Mesenteric fat pad (tissue), 1 donor: ENCODE results near the gene WFIKKN2. TPM values are rescaled to one million over a fixed set of nuclear protein-coding genes. Genes with fewer than 3 reads are reported as not detected.

Experiments
- DNase-seq: peaks from one replicate; pipeline ENCODE4 v3.0.0-alpha.2; 2020; ENCODE audit warnings: low spot score
- total RNA-seq: library from RNA; stranded (reverse); fragmentation: NEBNext Ultra II Directional; extraction: Animal tissue kit (Norgen Biotek cat#: 25700); gene quantifications from one replicate; pipeline ENCODE4 v1.2.1, GENCODE V29; 2021
- donor health status: DM: yes; HTN: yes; CAD: no.

WFIKKN2 gene
- total RNA-seq, 1 donor from 2014 or later = 0.16 TPM

GRCh38 chr17:50808413-50808812, 27.0 kb upstream of the WFIKKN2 start:
- DNase-seq = no peak

- DNase-seq = no peak
These were observed 26.5 kb upstream of the WFIKKN2 start for GRCh38 chr17:50808888-50809287.

GRCh38 chr17:50813583-50813982, 21.8 kb upstream of the WFIKKN2 start:
- DNase-seq = no peak

GRCh38 chr17:50815400-50815799, 20.0 kb upstream of the WFIKKN2 start:
- DNase-seq = no peak

- DNase-seq = no peak
These were observed 19.1 kb upstream of the WFIKKN2 start for GRCh38 chr17:50816271-50816670.

- no peak for DNase-seq
These were observed 18.3 kb upstream of the WFIKKN2 start for GRCh38 chr17:50816771-50817751.

GRCh38 chr17:50817838-50818237, 17.5 kb upstream of the WFIKKN2 start:
- no peak for DNase-seq

- no peak for DNase-seq
These were observed 17.1 kb upstream of the WFIKKN2 start for GRCh38 chr17:50818261-50818660.

- no peak for DNase-seq
These were observed 16.3 kb upstream of the WFIKKN2 start for GRCh38 chr17:50818921-50819657.

- DNase-seq = no peak
These were observed 14.7 kb upstream of the WFIKKN2 start for GRCh38 chr17:50820651-50821050.

- no peak for DNase-seq
These were observed 12.8 kb upstream of the WFIKKN2 start for GRCh38 chr17:50822550-50822949.

- no peak for DNase-seq
These were observed 11.0 kb upstream of the WFIKKN2 start for GRCh38 chr17:50824429-50824828.

GRCh38 chr17:50825188-50825587, 10.2 kb upstream of the WFIKKN2 start:
- no peak for DNase-seq

GRCh38 chr17:50828508-50829170, 6.7 kb upstream of the WFIKKN2 start:
- no peak for DNase-seq

GRCh38 chr17:50829332-50829731, 6.1 kb upstream of the WFIKKN2 start:
- no peak for DNase-seq

GRCh38 chr17:50830352-50830751, 5.0 kb upstream of the WFIKKN2 start:
- no peak for DNase-seq

- no peak for DNase-seq
These were observed 4.4 kb upstream of the WFIKKN2 start for GRCh38 chr17:50830994-50831393.

- DNase-seq = no peak
These were observed 3.9 kb upstream of the WFIKKN2 start for GRCh38 chr17:50831471-50831928.

GRCh38 chr17:50832267-50832863, 3.0 kb upstream of the WFIKKN2 start:
- no peak for DNase-seq

GRCh38 chr17:50832864-50833381, 2.5 kb upstream of the WFIKKN2 start:
- DNase-seq = peak; percentile 81
